H1 (cell line): Measurements from ENCODE around the gene CA10. TPM values are rescaled to one million over a fixed set of nuclear protein-coding genes. Genes with fewer than 3 reads are reported as not detected.

Source experiments
- CTCF ChIA-PET: fragments of 300-600 bp; sonication (Branson Sonifier 250); formaldehyde crosslinking; loops from one replicate; lab custom pipeline; 2021; ENCODE audit not compliant: partially characterized antibody; lab: Charles Lee
- POLR2A ChIA-PET: fragments of 300-600 bp; sonication (Branson Sonifier 250); formaldehyde crosslinking; loops from one replicate; lab custom pipeline; 2021; ENCODE audit warnings: inconsistent platforms; ENCODE audit not compliant: partially characterized antibody; lab: Charles Lee
- DNase-seq, 2 experiments: peaks; one replicate each; pipeline versions ENCODE4 v3.0.0 to v3.0.0-alpha.2; 2010 to 2022; ENCODE audit warnings: low spot score in 2 of 2, low read depth in 1 of 2, mixed read lengths in 1 of 2
- FAIRE-seq: peaks from 2 replicates; lab custom pipeline; 2011; peaks lifted over from hg19 to GRCh38; lab: Jason Lieb, UNC
- H2AFZ ChIP-seq: 2 replicates; pipeline ENCODE4 v1.8.1; 2012; ENCODE audit warnings: low read length, inconsistent platforms
- H2AK5ac ChIP-seq: 2 replicates; pipeline ENCODE4 v1.6.1; 2013; ENCODE audit warnings: low read depth, low read length
- H2BK120ac ChIP-seq: replicated peaks from 2 replicates; pipeline ENCODE3; 2013; ENCODE audit warnings: low read depth, low read length, inconsistent platforms
- H2BK12ac ChIP-seq: 2 replicates; pipeline ENCODE4 v1.6.1; 2013; ENCODE audit warnings: low read depth, low read length
- H2BK15ac ChIP-seq: 2 replicates; pipeline ENCODE4 v1.6.1; 2013; ENCODE audit warnings: low read length
- H2BK20ac ChIP-seq: 2 replicates; pipeline ENCODE4 v1.6.1; 2013; ENCODE audit warnings: low read length
- H2BK5ac ChIP-seq: 2 replicates; pipeline ENCODE4 v1.6.1; 2013; ENCODE audit warnings: low read depth, low read length
- H3K14ac ChIP-seq: 2 replicates; pipeline ENCODE4 v1.6.1; 2013; ENCODE audit warnings: inconsistent platforms; ENCODE audit not compliant: insufficient read length
- H3K18ac ChIP-seq: 2 replicates; pipeline ENCODE4 v1.6.1; 2013; ENCODE audit warnings: low read length; ENCODE audit errors: extremely low read depth
- H3K23ac ChIP-seq: 2 replicates; pipeline ENCODE4 v1.6.1; 2013; ENCODE audit warnings: inconsistent platforms; ENCODE audit not compliant: insufficient read length
- H3K23me2 ChIP-seq: 2 replicates; pipeline ENCODE4 v1.6.1; 2013; ENCODE audit warnings: low read depth, low read length
- H3K27ac ChIP-seq: 2 replicates; pipeline ENCODE4 v1.6.1; 2011; ENCODE audit warnings: low read depth, low read length, inconsistent platforms
- H3K27me3 ChIP-seq, 4 experiments: replicated peaks in 1 of 4; 1 replicate in 1 of 4; 2 replicates in 3 of 4; pipeline versions ENCODE4 v1.6.1 to v1.8.1; 2011 to 2013; ENCODE audit warnings: low read length in 3 of 4, mild to moderate bottlenecking in 3 of 4, inconsistent platforms in 2 of 4, mixed read lengths in 2 of 4, moderate library complexity in 1 of 4; ENCODE audit not compliant: control insufficient read depth in 3 of 4, insufficient read depth in 3 of 4; ENCODE audit errors: extremely low read depth in 1 of 4
- H3K36me3 ChIP-seq, 4 experiments: 2 replicates each; pipeline versions ENCODE4 v1.6.1 to v1.8.1; 2011 to 2013; ENCODE audit warnings: mild to moderate bottlenecking in 4 of 4, low read length in 3 of 4, moderate library complexity in 2 of 4, control low read depth in 1 of 4, inconsistent platforms in 1 of 4; ENCODE audit not compliant: insufficient read depth in 4 of 4, control insufficient read depth in 2 of 4
- H3K4ac ChIP-seq: replicated peaks from 2 replicates; pipeline ENCODE3; 2013; ENCODE audit warnings: low read length, low read depth, mixed read lengths, inconsistent platforms; ENCODE audit not compliant: insufficient read length
- H3K4me1 ChIP-seq, 4 experiments: replicated peaks in 1 of 4; 1 replicate in 1 of 4; 2 replicates in 3 of 4; pipeline versions ENCODE4 v1.6.1 to v1.8.1; 2011 to 2013; ENCODE audit warnings: low read length in 3 of 4, inconsistent platforms in 2 of 4, mixed read lengths in 1 of 4; ENCODE audit not compliant: insufficient read depth in 4 of 4, control insufficient read depth in 3 of 4
- H3K4me2 ChIP-seq, 2 experiments: 2 replicates each; pipeline versions ENCODE4 v1.6.1 to v1.8.1; 2011 to 2013; ENCODE audit warnings: low read depth in 2 of 2, low read length in 2 of 2, control low read depth in 1 of 2, inconsistent platforms in 1 of 2, mild to moderate bottlenecking in 1 of 2; ENCODE audit not compliant: insufficient read depth in 1 of 2
- H3K4me3 ChIP-seq, 4 experiments: fragments of 200-600, 300-600 bp in 1 of 4; sonication (generic), shearing (Covaris generic), sonication (Bioruptor Twin) in 1 of 4; 2 replicates each; pipeline versions ENCODE4 v1.5.1 to v1.8.1; 2011 to 2016; ENCODE audit warnings: low read length in 4 of 4, low read depth in 3 of 4, control low read depth in 2 of 4, inconsistent platforms in 2 of 4, mild to moderate bottlenecking in 2 of 4, mixed read lengths in 1 of 4, moderate library complexity in 1 of 4; ENCODE audit not compliant: insufficient read depth in 2 of 4; ENCODE audit errors: extremely low read depth in 1 of 4
- H3K56ac ChIP-seq: replicated peaks from 2 replicates; pipeline ENCODE3; 2013; ENCODE audit warnings: low read depth, mild to moderate bottlenecking, mixed read lengths, low read length, inconsistent platforms; ENCODE audit not compliant: insufficient read length
- H3K79me1 ChIP-seq: 2 replicates; pipeline ENCODE4 v1.6.1; 2013; ENCODE audit warnings: low read depth, low read length, control low read depth
- H3K79me2 ChIP-seq, 2 experiments: 2 replicates each; pipeline versions ENCODE4 v1.6.1 to v1.8.1; 2012 to 2013; ENCODE audit warnings: low read length in 2 of 2, mild to moderate bottlenecking in 2 of 2, inconsistent platforms in 1 of 2; ENCODE audit not compliant: insufficient read depth in 2 of 2, control insufficient read depth in 1 of 2
- H3K9ac ChIP-seq, 4 experiments: replicated peaks in 1 of 4; 1 replicate in 1 of 4; 2 replicates in 3 of 4; pipeline versions ENCODE4 v1.6.1 to v1.8.1; 2011 to 2013; ENCODE audit warnings: low read depth in 3 of 4, low read length in 3 of 4, control low read depth in 2 of 4, mild to moderate bottlenecking in 2 of 4, moderate library complexity in 2 of 4, inconsistent platforms in 1 of 4; ENCODE audit errors: extremely low read depth in 1 of 4
- H3K9me3 ChIP-seq, 2 experiments: 2 replicates each; pipeline versions ENCODE4 v1.6.1 to v1.8.1; 2012 to 2013; ENCODE audit warnings: mild to moderate bottlenecking in 2 of 2, moderate library complexity in 2 of 2, control low read depth in 1 of 2, inconsistent platforms in 1 of 2, low read depth in 1 of 2, low read length in 1 of 2, mixed read lengths in 1 of 2; ENCODE audit not compliant: insufficient read depth in 2 of 2
- H4K20me1 ChIP-seq, 2 experiments: replicated peaks in 1 of 2; 2 replicates each; pipeline versions ENCODE3 to v1.8.1; 2011 to 2013; ENCODE audit warnings: inconsistent platforms in 2 of 2, low read length in 2 of 2, mild to moderate bottlenecking in 1 of 2; ENCODE audit not compliant: insufficient read depth in 2 of 2, control insufficient read depth in 1 of 2
- H4K5ac ChIP-seq: 2 replicates; pipeline ENCODE4 v1.6.1; 2013; ENCODE audit warnings: low read length, low read depth, mixed read lengths, inconsistent platforms; ENCODE audit not compliant: insufficient read length
- H4K8ac ChIP-seq: 2 replicates; pipeline ENCODE4 v1.8.0; 2013; ENCODE audit warnings: mild to moderate bottlenecking, moderate library complexity, low read length, inconsistent platforms; ENCODE audit not compliant: insufficient read depth; ENCODE audit errors: extremely low read depth
- H4K91ac ChIP-seq: replicated peaks from 2 replicates; pipeline ENCODE3; 2013; ENCODE audit warnings: low read length, mixed read lengths, inconsistent platforms; ENCODE audit not compliant: insufficient read length
- CBX5 ChIP-seq: fragments of 300-800, 300-1000 bp; sonication (generic); IDR thresholded peaks from 2 replicates; pipeline ENCODE4 v1.7.1; 2016; ENCODE audit warnings: antibody characterized with exemption, low read length, low read depth
- CHD1 ChIP-seq: IDR thresholded peaks from 2 replicates; pipeline ENCODE4 v1.6.1; 2012; ENCODE audit warnings: low read depth, low read length, improper control_type of control experiment
- CTBP2 ChIP-seq: IDR thresholded peaks from 2 replicates; pipeline ENCODE4 v1.7.0; 2011; ENCODE audit warnings: borderline replicate concordance, mild to moderate bottlenecking, moderate library complexity, mixed read lengths, low read length; ENCODE audit not compliant: insufficient read depth, insufficient read length
- CTCF ChIP-seq, 3 experiments: IDR thresholded peaks; 1 replicate in 2 of 3; 2 replicates in 1 of 3; pipeline versions ENCODE4 v1.5.1 to v1.6.1; 2011; ENCODE audit warnings: low read length in 3 of 3, mild to moderate bottlenecking in 3 of 3, inconsistent platforms in 2 of 3, low read depth in 1 of 3, moderate library complexity in 1 of 3; ENCODE audit not compliant: insufficient read depth in 1 of 3; ENCODE audit errors: control extremely low read depth in 1 of 3
- GABPA ChIP-seq: IDR thresholded peaks from 2 replicates; pipeline ENCODE4 v1.6.1; 2011; ENCODE audit warnings: mild to moderate bottlenecking, low read length, moderate library complexity, borderline replicate concordance; ENCODE audit not compliant: insufficient read depth
- KDM4A ChIP-seq: IDR thresholded peaks from one replicate; pipeline ENCODE4 v1.7.1; 2012; ENCODE audit warnings: low read depth, mild to moderate bottlenecking, moderate library complexity, low read length, inconsistent platforms; ENCODE audit not compliant: severe bottlenecking
- RBBP5 ChIP-seq: IDR thresholded peaks from 2 replicates; pipeline ENCODE4 v1.7.1; 2012; ENCODE audit warnings: low read depth, mild to moderate bottlenecking, inconsistent platforms, low read length, moderate library complexity, borderline replicate concordance
- TBP ChIP-seq: IDR thresholded peaks from 2 replicates; pipeline ENCODE4 v1.6.1; 2011; ENCODE audit warnings: low read depth, low read length, improper control_type of control experiment
- WGBS, 2 experiments: shearing (Covaris generic) in 1 of 2; methylation state at CpG; one replicate each; pipeline versions ENCODE4 v1.1.6 to v1.1.7; 2013 to 2015; ENCODE audit warnings: low lambda C conversion rate in 2 of 2, mixed read lengths in 2 of 2, inconsistent platforms in 1 of 2, low coverage in 1 of 2, missing lambda C conversion rate in 1 of 2; ENCODE audit not compliant: insufficient replicate concordance in 2 of 2, insufficient coverage in 1 of 2, insufficient read length in 1 of 2; ENCODE audit errors: extremely low coverage in 1 of 2, missing lambda C conversion rate in 1 of 2; 5-methylcytosine and 5-hydroxymethylcytosine counted together
- polyA plus RNA-seq, 7 experiments: library from polyadenylated mRNA; depleted of rRNA in 3 of 7; stranded (reverse) in 5 of 7; unstranded in 2 of 7; fragments of >200 nt in 5 of 7; fragments of 200-250 nt in 2 of 7; gene quantifications; 1 replicate in 5 of 7; 2 replicates in 1 of 7; 4 replicates in 1 of 7; pipeline versions ENCODE4 v1.2.1 to v1.2.3, GENCODE V29; 2011 to 2013; ENCODE audit warnings: missing spikeins in 2 of 7, mixed read lengths in 2 of 7
- total RNA-seq: library from RNA; stranded (reverse); fragmentation: NEBNext Ultra II Directional; extraction: Animal tissue kit (Norgen Biotek cat#: 25700); gene quantifications from 2 replicates; pipeline ENCODE4 v1.2.1, GENCODE V29; 2021
- TF ChIP-seq, protein P1 (sequence below): IDR thresholded peaks from 2 replicates; pipeline ENCODE4 v1.6.1; 2012; ENCODE audit warnings: low read length, inconsistent platforms

CA10 gene
- total and polyA plus RNA-seq, 2 of the 8 experiments (the other 6 are each of a cell fraction or from before 2014, with no cell fraction given) = 0.60 to 0.63 TPM

DNA sequence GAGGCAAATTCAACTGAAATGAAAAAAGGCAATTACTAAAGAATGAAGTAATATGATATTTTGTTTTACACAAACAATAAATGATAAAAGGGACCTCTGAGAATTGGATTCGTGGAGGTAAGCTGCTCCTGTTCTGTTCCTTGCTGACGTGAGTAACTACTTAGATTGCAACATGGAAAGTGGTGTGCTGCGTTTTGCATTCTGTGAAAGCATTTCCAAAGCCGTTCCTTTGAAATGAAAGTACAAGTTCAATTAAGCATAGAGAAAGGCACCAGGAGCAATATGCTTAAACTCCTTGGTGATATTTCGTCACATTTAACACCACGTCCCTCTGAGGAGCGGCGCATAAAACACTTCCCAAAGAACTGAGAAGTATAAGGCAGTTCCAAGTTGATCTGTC is 516.5 kb downstream of the CA10 start:
- Histone ChIP-seq H3K4ac (no peak overlapping the region), H2BK5ac (no peak overlapping the region), H2BK120ac (no peak overlapping the region), H3K79me2 (no peaks in the 10 kb centered on the region), H2BK20ac (no peak overlapping the region), H3K14ac (no peak overlapping the region), H3K27ac (no peak overlapping the region), H3K18ac (no peak overlapping the region), H4K8ac (no peak overlapping the region), H4K91ac (no peak overlapping the region), H2BK15ac (no peak overlapping the region), H2AK5ac (no peak overlapping the region), H3K4me2 (no peak overlapping the region), H2BK12ac (no peak overlapping the region), H2AFZ (no peak overlapping the region), H3K9me3 (no peaks in the 10 kb centered on the region), H3K23ac (no peak overlapping the region), H3K4me1 (peaks cover 0 to 8% (median 4%) of the 10 kb centered on the region in 4 experiments; a peak in 2 of 7 replicates), H4K5ac (no peak overlapping the region), H3K56ac (no peak overlapping the region), H3K36me3 (no peaks in the 10 kb centered on the region), H3K23me2 (no peaks in the 10 kb centered on the region), H3K4me3 (no peak overlapping the region), H3K79me1 (no peaks in the 10 kb centered on the region), H3K9ac (no peak overlapping the region), H3K27me3 (no peaks in the 10 kb centered on the region), H4K20me1 (no peaks in the 10 kb centered on the region)
- CTCF ChIA-PET = interaction anchor here (0.7 to 4.0 kb wide), 7 partner anchors 14 to 1373 kb away, joined by 3 to 29 read pairs (median 4); no protein-coding TSS in a partner anchor
- POLR2A ChIA-PET = no interaction called here
- 88% methylated on average over 8 of the region's 8 CpGs; no CpG with 5 or more reads in 1 of the 2 experiments for WGBS, 2 experiments
- DNase-seq (no peak), FAIRE-seq (no peak)
- TF ChIP-seq TBP = no peak
- no peak for TF ChIP-seq KDM4A
- TF ChIP-seq, protein P1, sequence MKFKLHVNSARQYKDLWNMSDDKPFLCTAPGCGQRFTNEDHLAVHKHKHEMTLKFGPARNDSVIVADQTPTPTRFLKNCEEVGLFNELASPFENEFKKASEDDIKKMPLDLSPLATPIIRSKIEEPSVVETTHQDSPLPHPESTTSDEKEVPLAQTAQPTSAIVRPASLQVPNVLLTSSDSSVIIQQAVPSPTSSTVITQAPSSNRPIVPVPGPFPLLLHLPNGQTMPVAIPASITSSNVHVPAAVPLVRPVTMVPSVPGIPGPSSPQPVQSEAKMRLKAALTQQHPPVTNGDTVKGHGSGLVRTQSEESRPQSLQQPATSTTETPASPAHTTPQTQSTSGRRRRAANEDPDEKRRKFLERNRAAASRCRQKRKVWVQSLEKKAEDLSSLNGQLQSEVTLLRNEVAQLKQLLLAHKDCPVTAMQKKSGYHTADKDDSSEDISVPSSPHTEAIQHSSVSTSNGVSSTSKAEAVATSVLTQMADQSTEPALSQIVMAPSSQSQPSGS = no peak
- no peak for TF ChIP-seq CBX5
- no peak for TF ChIP-seq GABPA
- TF ChIP-seq CHD1 = no peak
- TF ChIP-seq RBBP5 = no peak
- TF ChIP-seq CTBP2 = no peak
- TF ChIP-seq CTCF (IDR thresholded peaks at IDR 0.05; ENCODE audit: control extremely low read depth in 1 of 3, insufficient read depth in 1 of 3, low read depth in 1 of 3, low read length in 3 of 3) = no peak
